H9 (cell line): ENCODE results near the gene RAB11FIP4. TPM values are rescaled to one million over a fixed set of nuclear protein-coding genes. Genes with fewer than 3 reads are reported as not detected.

Source experiments
- DNase-seq: peaks from one replicate; pipeline ENCODE4 v3.0.0-alpha.2; 2017
- H2AFZ ChIP-seq: one replicate; pipeline ENCODE4 v1.6.1; 2013; ENCODE audit warnings: mild to moderate bottlenecking, low read length, control low read depth, moderate library complexity
- H2AK5ac ChIP-seq: 2 replicates; pipeline ENCODE4 v1.6.1; 2013; ENCODE audit warnings: low read length, control low read depth, mixed read lengths; ENCODE audit not compliant: insufficient read length
- H2BK120ac ChIP-seq: one replicate; pipeline ENCODE4 v1.6.1; 2013; ENCODE audit warnings: low read depth, mild to moderate bottlenecking, low read length, control low read depth, inconsistent platforms; ENCODE audit not compliant: poor library complexity, severe bottlenecking
- H2BK12ac ChIP-seq: 2 replicates; pipeline ENCODE4 v1.6.1; 2013; ENCODE audit warnings: low read length, control low read depth, mixed read lengths, low read depth; ENCODE audit not compliant: insufficient read length
- H2BK15ac ChIP-seq: 2 replicates; pipeline ENCODE4 v1.6.1; 2013; ENCODE audit warnings: low read depth, low read length, control low read depth
- H2BK20ac ChIP-seq: one replicate; pipeline ENCODE4 v1.6.1; 2013; ENCODE audit warnings: low read depth, mild to moderate bottlenecking, low read length, control low read depth, inconsistent platforms; ENCODE audit not compliant: poor library complexity, severe bottlenecking
- H2BK5ac ChIP-seq: 2 replicates; pipeline ENCODE4 v1.6.1; 2013; ENCODE audit warnings: low read length, control low read depth, mixed read lengths; ENCODE audit not compliant: insufficient read length
- H3K14ac ChIP-seq: 2 replicates; pipeline ENCODE4 v1.6.1; 2013; ENCODE audit warnings: low read length, control low read depth; ENCODE audit not compliant: insufficient read depth
- H3K18ac ChIP-seq: 2 replicates; pipeline ENCODE4 v1.6.1; 2013; ENCODE audit warnings: low read depth, mild to moderate bottlenecking, mixed read lengths, low read length, control low read depth; ENCODE audit not compliant: insufficient read length
- H3K23ac ChIP-seq: 2 replicates; pipeline ENCODE4 v1.6.1; 2013; ENCODE audit warnings: low read length, control low read depth, mixed read lengths, low read depth; ENCODE audit not compliant: insufficient read length
- H3K23me2 ChIP-seq: 2 replicates; pipeline ENCODE4 v1.6.1; 2013; ENCODE audit warnings: low read depth, mild to moderate bottlenecking, mixed read lengths, low read length, control low read depth; ENCODE audit not compliant: insufficient read length, poor library complexity, severe bottlenecking
- H3K27ac ChIP-seq: 2 replicates; pipeline ENCODE4 v1.5.1; 2013; ENCODE audit warnings: low read length, control low read depth, mixed read lengths, low read depth; ENCODE audit not compliant: insufficient read length
- H3K27me3 ChIP-seq: 2 replicates; pipeline ENCODE4 v1.6.1; 2013; ENCODE audit warnings: low read length, control low read depth, inconsistent platforms; ENCODE audit not compliant: insufficient read depth
- H3K4ac ChIP-seq: 2 replicates; pipeline ENCODE4 v1.6.1; 2013; ENCODE audit warnings: low read depth, mild to moderate bottlenecking, control low read depth, inconsistent platforms, low read length, moderate library complexity
- H3K4me1 ChIP-seq: 2 replicates; pipeline ENCODE4 v1.6.1; 2013; ENCODE audit warnings: low read length, control low read depth, inconsistent platforms; ENCODE audit not compliant: insufficient read depth
- H3K4me2 ChIP-seq: 2 replicates; pipeline ENCODE4 v1.6.1; 2013; ENCODE audit warnings: low read length, control low read depth, mixed read lengths; ENCODE audit not compliant: insufficient read length, insufficient read depth
- H3K56ac ChIP-seq: 2 replicates; pipeline ENCODE4 v1.6.1; 2013; ENCODE audit warnings: low read depth, mild to moderate bottlenecking, mixed read lengths, low read length, control low read depth; ENCODE audit not compliant: insufficient read length
- H3K79me1 ChIP-seq: 2 replicates; pipeline ENCODE4 v1.6.1; 2013; ENCODE audit warnings: low read depth, mild to moderate bottlenecking, moderate library complexity, low read length, control low read depth, inconsistent platforms; ENCODE audit not compliant: insufficient read depth, poor library complexity, severe bottlenecking
- H3K79me2 ChIP-seq: 2 replicates; pipeline ENCODE4 v1.6.1; 2013; ENCODE audit warnings: low read length, control low read depth, inconsistent platforms; ENCODE audit not compliant: insufficient read depth
- H3K9ac ChIP-seq: 2 replicates; pipeline ENCODE4 v1.6.1; 2013; ENCODE audit warnings: low read length, control low read depth, mixed read lengths; ENCODE audit not compliant: insufficient read length; ENCODE audit errors: extremely low read depth
- H3K9me3 ChIP-seq: one replicate; pipeline ENCODE4 v1.6.1; 2013; ENCODE audit warnings: low read depth, low read length, inconsistent platforms; ENCODE audit not compliant: control insufficient read depth
- H3T11ph ChIP-seq: one replicate; pipeline ENCODE4 v1.6.1; 2013; ENCODE audit warnings: mild to moderate bottlenecking, low read length, control low read depth, inconsistent platforms
- H4K20me1 ChIP-seq: one replicate; pipeline ENCODE4 v1.6.1; 2013; ENCODE audit not compliant: control insufficient read depth, insufficient read length, insufficient read depth
- H4K5ac ChIP-seq: 2 replicates; pipeline ENCODE4 v1.6.1; 2013; ENCODE audit warnings: low read depth, mild to moderate bottlenecking, mixed read lengths, low read length, control low read depth; ENCODE audit not compliant: insufficient read length
- H4K8ac ChIP-seq: replicated peaks from 2 replicates; pipeline ENCODE4 v1.6.1; 2013; ENCODE audit warnings: low read length, control low read depth, mixed read lengths, low read depth; ENCODE audit not compliant: insufficient read length
- H4K91ac ChIP-seq: 2 replicates; pipeline ENCODE4 v1.6.1; 2013; ENCODE audit warnings: low read depth, mild to moderate bottlenecking, moderate library complexity, mixed read lengths, low read length, control low read depth; ENCODE audit not compliant: insufficient read length
- H3K27ac Mint-ChIP-seq, 3 experiments: 2 replicates in 2 of 3; 3 replicates in 1 of 3; pipeline ENCODE4 v1.8.0; 2020 to 2021; ENCODE audit warnings: mixed read lengths in 3 of 3, mild to moderate bottlenecking in 1 of 3, moderate library complexity in 1 of 3
- H3K27me3 Mint-ChIP-seq: 2 replicates; pipeline ENCODE4 v1.8.0; 2021; ENCODE audit warnings: low read depth, mild to moderate bottlenecking, moderate library complexity, mixed read lengths
- H3K36me3 Mint-ChIP-seq, 3 experiments: 2 replicates in 2 of 3; 3 replicates in 1 of 3; pipeline ENCODE4 v1.8.0; 2020 to 2021; ENCODE audit warnings: low read depth in 3 of 3, mixed read lengths in 3 of 3; ENCODE audit not compliant: insufficient read depth in 1 of 3
- H3K4me1 Mint-ChIP-seq, 2 experiments: 2 replicates each; pipeline ENCODE4 v1.8.0; 2020; ENCODE audit warnings: mixed read lengths in 2 of 2
- H3K4me3 Mint-ChIP-seq, 2 experiments: 2 replicates in 1 of 2; 3 replicates in 1 of 2; pipeline ENCODE4 v1.8.0; 2020 to 2021; ENCODE audit warnings: mild to moderate bottlenecking in 2 of 2, mixed read lengths in 2 of 2, moderate library complexity in 1 of 2
- H3K9me3 Mint-ChIP-seq, 2 experiments: 2 replicates in 1 of 2; 3 replicates in 1 of 2; pipeline ENCODE4 v1.8.0; 2020; ENCODE audit warnings: mild to moderate bottlenecking in 2 of 2, mixed read lengths in 2 of 2, moderate library complexity in 1 of 2
- CTCF ChIP-seq: fragments of 200-600 bp; sonication (generic); conservative IDR thresholded peaks from 3 replicates; pipeline ENCODE4 v1.8.0; 2021; ENCODE audit warnings: antibody characterized with exemption, mild to moderate bottlenecking
- WGBS: extraction: QIAGEN DNeasy Blood & Tissue Kit; methylation state at CpG from one replicate; pipeline ENCODE4 v1.1.7; 2013; ENCODE audit warnings: missing lambda C conversion rate, low lambda C conversion rate, mixed read lengths; ENCODE audit not compliant: insufficient read length; ENCODE audit errors: extremely low coverage; 5-methylcytosine and 5-hydroxymethylcytosine counted together
- total RNA-seq: library from RNA; stranded (reverse); gene quantifications from 2 replicates; pipeline ENCODE4 v1.2.1, GENCODE V29; 2021

Gene RAB11FIP4
- total RNA-seq, 1 experiment from 2014 or later, result 25.7 TPM

- Histone ChIP-seq H3K23ac (no peak overlapping the region), H4K91ac (no peak overlapping the region), H2AK5ac (no peak overlapping the region), H4K5ac (no peak overlapping the region), H2BK5ac (no peak overlapping the region), H3K23me2 (no peaks in the 10 kb centered on the region), H3K18ac (no peak overlapping the region), H2BK20ac (no peak overlapping the region), H3K4me1 (no peaks in the 10 kb centered on the region; the same call in 1 of the 2 replicates), H3K9ac (no peak overlapping the region), H2BK15ac (no peak overlapping the region), H3K79me1 (no peaks in the 10 kb centered on the region), H3K14ac (no peak overlapping the region), H3K27ac (no peak overlapping the region), H3K27me3 (no peaks in the 10 kb centered on the region), H3K9me3 (no peaks in the 10 kb centered on the region), H2AFZ (no peak overlapping the region), H2BK120ac (no peak overlapping the region), H4K20me1 (peaks cover 4% of the 10 kb centered on the region), H3K4me2 (no peak overlapping the region), H4K8ac (no peak overlapping the region), H3K79me2 (no peaks in the 10 kb centered on the region), H3T11ph (no peak overlapping the region), H3K56ac (no peak overlapping the region), H2BK12ac (no peak overlapping the region), H3K4ac (no peak overlapping the region)
- Mint-ChIP-seq H3K27ac (no peak overlapping the region), H3K36me3 (no peaks in the 10 kb centered on the region), H3K4me3 (no peak overlapping the region), H3K27me3 (no peaks in the 10 kb centered on the region), H3K9me3 (no peaks in the 10 kb centered on the region; a peak in 1 of 5 replicates), H3K4me1 (peaks cover 50 to 76% of the 10 kb centered on the region in 2 experiments)
- no peak for TF ChIP-seq CTCF
- no peak for DNase-seq
- WGBS, result no CpG with 5 or more reads among the region's 22 CpGs
Measured at GRCh38 chr17:31415640-31416502, 24.4 kb downstream of the RAB11FIP4 start.
